Midbrain (tissue), 1 donor: ENCODE data around the gene PCDHAC1.
A peak's percentile ranks its signal among the peaks of the same experiment; 100 is the strongest.
"Not testable (repeated sequence)": the region's sequence is repeated elsewhere in the genome, so short reads cannot be mapped to it uniquely, and the experiment has no call there.

Experiments used
- DNase-seq: peaks from one replicate; lab custom pipeline; 2025; lab: John Stamatoyannopoulos, UW

Gene PCDHAC1

GRCh38 chr5:140925806-140926442, at the start of gene PCDHAC1:
Gene PCDHAC1 (plus strand): TSS chr5:140926299. CDS start chr5:140926893, 594 bp downstream.
- no peak for DNase-seq

- not testable (repeated sequence) for DNase-seq
These were observed 49.4 kb upstream of the PCDHAC1 start for GRCh38 chr5:140876541-140877261.

- no peak for DNase-seq
These were observed 48.9 kb upstream of the PCDHAC1 start for GRCh38 chr5:140877262-140877581.

DNA sequence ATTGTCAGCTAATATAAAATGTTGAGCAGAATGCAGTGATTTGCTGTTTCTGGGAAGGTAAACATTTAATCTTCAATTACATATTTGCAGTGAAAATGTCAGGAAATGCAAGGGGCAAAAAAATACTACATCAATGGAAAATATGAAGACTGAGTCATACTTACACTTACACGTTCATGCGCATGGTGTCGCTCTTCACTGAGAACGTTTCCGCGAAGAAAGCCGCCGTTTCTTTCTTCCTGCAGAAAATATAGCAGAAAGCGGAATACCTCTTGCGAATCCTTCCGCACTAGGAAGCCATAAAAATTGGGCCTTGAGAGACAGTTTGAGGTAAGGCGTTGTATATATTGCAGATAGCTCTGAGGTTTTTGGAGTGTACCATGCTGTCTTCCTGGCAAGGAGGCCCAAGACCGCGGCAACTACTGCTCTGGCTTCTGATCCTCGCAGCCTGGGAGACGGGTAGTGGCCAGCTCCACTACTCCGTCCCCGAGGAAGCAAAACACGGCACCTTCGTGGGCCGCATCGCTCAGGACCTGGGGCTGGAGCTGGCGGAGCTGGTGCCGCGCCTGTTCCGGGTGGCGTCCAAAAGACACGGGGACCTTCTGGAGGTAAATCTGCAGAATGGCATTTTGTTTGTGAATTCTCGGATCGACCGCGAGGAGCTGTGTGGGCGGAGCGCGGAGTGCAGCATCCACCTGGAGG, 44.1 kb upstream of the PCDHAC1 start, which contains the start of gene PCDHA13:
TSS of gene PCDHA13 (plus strand) at position 236 of the 702 bp plus-strand sequence. CDS start at position 381, 145 bp downstream.
- DNase-seq: peak; percentile 31

GRCh38 chr5:140882591-140882899, 43.6 kb upstream of the PCDHAC1 start:
- peak; percentile 11 for DNase-seq

- no peak for DNase-seq
These were observed 42.7 kb upstream of the PCDHAC1 start for GRCh38 chr5:140883373-140883772.

GRCh38 chr5:140883927-140884697, 42.0 kb upstream of the PCDHAC1 start:
- no peak for DNase-seq

- DNase-seq: no peak
These were observed 9.8 kb upstream of the PCDHAC1 start for GRCh38 chr5:140916325-140916724.

GRCh38 chr5:140923601-140924000, 2.5 kb upstream of the PCDHAC1 start:
- no peak for DNase-seq

- peak; percentile 73 for DNase-seq
These were observed 536 bp downstream of the PCDHAC1 start for GRCh38 chr5:140926443-140927227.

GRCh38 chr5:140927228-140927573, 1.1 kb downstream of the PCDHAC1 start:
- DNase-seq: no peak

GRCh38 chr5:140934964-140935606, 9.0 kb downstream of the PCDHAC1 start:
- DNase-seq: no peak

- DNase-seq: no peak
These were observed 20.5 kb downstream of the PCDHAC1 start for GRCh38 chr5:140946578-140946977.

DNA sequence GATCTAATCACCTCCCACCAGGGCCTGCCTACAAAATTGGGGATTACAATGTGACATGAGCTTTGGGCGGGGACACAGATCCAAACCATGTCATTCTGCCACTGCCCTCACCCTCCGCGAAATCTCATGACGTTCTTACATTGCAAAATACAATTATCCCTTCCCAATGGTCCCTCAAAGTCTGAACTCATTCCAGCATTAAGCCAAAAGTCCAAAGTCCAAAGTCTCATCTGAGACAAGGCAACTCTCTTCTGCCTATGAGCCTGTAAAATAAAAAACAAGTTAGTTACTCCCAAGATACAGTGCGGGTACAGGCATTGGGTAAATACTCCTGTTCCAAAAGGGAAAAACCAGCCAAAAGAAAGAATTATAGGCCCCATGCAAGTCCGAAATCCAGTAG, 25.5 kb downstream of the PCDHAC1 start:
- no peak for DNase-seq

- no peak for DNase-seq
These were observed 27.1 kb downstream of the PCDHAC1 start for GRCh38 chr5:140953234-140953633.

DNA sequence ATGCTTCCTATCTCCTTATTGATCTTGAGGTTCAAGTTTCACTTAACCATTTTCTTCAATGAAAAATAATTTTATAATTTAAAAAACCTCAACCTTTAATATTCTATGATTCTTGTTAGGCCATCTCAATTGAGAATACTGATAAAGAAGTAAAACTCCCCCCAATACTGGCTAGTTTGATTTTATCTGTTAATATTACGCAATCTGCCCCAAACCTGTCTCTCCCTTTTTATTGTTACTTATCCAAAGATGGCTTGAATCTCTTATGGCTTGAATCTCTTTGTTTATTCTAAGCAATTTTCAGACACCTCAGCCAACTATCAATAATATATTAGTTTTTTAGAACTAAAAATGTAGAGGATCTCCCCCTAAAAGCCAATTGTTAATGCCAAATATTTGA, 36.1 kb downstream of the PCDHAC1 start:
- no peak for DNase-seq

GRCh38 chr5:140964356-140964755, 38.3 kb downstream of the PCDHAC1 start:
- no peak for DNase-seq

- DNase-seq: no peak
These were observed 39.8 kb downstream of the PCDHAC1 start for GRCh38 chr5:140965905-140966292.

DNA sequence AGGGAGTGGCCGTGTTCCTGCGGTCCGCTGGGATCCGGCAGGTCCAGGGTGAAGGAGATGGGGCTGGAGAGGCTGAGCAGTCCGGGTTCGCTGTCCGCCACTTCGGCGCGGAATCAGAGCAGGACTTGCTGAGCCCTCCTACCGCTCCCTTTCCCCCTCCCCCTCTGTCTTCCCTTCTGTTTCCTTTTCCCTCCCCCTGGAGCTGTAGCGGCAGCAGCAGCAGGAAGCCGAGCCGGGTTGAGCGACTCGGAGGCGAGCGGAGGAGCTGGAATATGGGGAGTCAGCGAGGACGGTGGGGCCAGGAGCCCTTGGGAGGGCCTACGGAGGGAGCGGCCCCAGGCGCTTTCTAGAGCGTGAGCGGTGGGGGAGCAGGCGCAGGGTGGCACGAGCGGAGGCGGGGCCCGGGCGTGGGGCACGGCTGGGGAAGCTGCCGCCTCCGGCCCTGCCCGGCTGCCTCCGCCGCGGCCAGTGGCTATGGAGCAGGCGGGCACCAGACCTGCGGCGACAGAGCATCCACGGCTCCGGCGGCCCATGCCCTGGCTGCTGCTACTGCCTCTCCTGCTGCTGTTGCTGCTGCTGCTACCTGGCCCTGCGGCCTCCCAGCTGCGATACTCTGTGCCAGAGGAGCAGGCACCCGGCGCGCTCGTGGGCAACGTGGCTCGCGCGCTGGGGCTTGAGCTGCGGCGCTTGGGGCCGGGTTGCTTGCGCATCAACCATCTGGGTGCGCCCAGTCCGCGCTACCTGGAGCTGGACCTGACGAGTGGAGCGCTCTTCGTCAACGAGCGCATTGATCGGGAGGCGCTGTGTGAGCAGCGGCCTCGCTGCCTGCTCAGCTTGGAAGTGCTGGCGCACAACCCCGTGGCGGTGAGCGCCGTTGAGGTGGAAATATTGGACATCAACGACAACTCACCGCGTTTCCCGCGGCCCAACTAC, 40.5 kb downstream of the PCDHAC1 start, which contains the start of gene PCDHAC2:
TSS of gene PCDHAC2 (plus strand) at position 184 of the 933 bp plus-strand sequence. CDS start at position 475, 291 bp downstream.
- DNase-seq: peak; percentile 64
